Activated CD4-positive, alpha-beta T cell treated with anti-CD3 and anti-CD28 coated beads for 4 hours (primary cell): ENCODE measurements around the gene CCDC88C.

Experiments
- DNase-seq, 2 donors: peaks; one replicate each; pipeline ENCODE4 v3.0.0-alpha.2; 2020

The CCDC88C gene

DNA sequence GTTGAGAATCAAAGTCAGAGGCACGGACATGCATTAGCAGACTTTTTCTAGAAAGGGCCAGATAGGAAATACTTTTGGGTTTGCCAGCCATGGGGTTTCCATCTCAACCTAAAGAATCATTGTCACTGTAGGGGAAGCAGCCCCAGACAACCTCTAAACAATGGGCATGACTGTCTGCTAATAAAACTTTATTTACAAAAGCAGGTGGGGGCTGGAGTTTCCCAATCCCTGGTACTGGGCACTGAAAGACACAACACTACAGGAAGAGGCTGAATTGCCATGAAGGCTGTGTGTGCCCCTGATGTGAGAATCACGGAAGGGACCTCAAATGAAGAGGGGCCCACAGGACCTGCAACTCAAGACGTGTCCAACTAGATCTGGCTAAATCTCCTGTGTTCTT lies 111.1 kb downstream of the CCDC88C start:
- DNase-seq: no peak

DNA sequence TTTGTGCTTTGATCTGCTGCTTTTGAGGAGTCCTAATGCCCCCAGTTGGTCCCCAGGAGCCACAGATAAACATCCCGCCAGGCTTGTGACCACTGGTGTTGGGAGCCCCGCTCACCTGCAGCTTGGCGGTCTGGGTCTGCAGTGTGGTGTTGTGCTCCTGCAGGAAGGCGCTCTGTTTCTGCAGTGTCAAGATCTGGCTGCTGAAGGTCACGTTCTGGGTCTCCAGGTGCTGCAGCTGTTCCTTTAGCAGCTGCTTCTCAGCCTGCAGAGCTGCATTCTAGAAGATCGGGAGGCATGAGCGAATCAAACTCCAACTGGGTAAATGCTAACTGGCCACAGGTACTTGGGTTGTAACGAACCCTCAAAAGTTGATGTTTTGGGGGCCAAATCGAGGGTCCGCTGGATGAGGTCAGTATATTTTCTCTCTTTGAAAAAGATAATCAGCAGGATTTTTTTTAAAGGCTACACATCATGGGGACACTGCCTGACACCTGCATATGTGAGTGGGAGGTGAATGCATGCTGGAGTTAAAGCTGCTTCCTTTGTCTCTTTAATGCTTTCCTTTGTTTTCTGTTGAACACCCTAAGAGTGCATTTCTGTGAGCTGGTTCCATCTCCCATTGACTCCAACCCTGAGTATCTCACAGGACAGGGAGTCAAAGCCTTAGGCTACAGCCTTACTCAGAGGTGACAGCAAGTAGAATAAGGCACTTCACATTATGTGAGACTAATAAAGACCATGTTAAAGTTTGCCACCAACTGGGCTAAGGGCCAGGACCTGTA lies 111.8 kb downstream of the CCDC88C start:
- no peak for DNase-seq

DNA sequence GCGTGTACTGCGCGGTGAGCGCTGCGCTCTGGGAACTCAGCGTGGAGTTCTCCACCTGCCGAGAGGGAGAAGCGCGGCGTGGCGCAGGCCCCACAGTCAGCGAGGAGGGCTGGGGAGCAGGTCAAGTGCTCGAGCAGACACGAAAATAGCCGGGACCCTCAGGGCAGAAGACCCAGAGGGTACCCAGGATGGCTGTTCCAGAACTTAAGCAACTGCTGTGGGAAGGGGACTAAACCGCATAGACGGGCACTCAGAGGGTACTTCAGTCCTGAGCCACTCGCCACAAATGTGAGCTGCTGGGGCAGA lies 113.7 kb downstream of the CCDC88C start:
- DNase-seq: no peak

- DNase-seq: peak; percentile 24 to 31
Observed at GRCh38 chr14:91303091-91303923, 114.3 kb downstream of the CCDC88C start.

- no peak for DNase-seq
Observed at GRCh38 chr14:91302391-91302790, 115.2 kb downstream of the CCDC88C start.

DNA sequence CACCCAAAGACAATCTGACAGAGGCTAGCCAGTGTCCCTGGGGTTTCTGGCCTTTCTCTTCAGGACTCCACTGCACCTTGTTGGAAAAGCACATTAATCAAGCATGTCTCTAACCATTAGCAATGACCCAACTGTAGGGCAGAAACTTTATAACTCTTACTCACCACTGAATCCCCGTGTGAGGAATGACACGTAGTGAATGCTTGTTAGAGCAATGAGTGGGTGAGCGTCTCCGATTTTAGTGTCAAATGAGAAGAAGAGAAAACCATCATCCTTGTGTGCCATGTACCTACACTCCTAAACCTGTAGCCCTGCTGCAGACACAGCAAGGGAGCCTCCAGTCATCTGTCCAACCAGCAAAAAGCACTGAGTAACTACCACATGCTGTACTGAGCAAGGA lies 116.7 kb downstream of the CCDC88C start:
- no peak for DNase-seq

GRCh38 chr14:91300283-91300895 lies 117.2 kb downstream of the CCDC88C start:
- no peak for DNase-seq

DNA sequence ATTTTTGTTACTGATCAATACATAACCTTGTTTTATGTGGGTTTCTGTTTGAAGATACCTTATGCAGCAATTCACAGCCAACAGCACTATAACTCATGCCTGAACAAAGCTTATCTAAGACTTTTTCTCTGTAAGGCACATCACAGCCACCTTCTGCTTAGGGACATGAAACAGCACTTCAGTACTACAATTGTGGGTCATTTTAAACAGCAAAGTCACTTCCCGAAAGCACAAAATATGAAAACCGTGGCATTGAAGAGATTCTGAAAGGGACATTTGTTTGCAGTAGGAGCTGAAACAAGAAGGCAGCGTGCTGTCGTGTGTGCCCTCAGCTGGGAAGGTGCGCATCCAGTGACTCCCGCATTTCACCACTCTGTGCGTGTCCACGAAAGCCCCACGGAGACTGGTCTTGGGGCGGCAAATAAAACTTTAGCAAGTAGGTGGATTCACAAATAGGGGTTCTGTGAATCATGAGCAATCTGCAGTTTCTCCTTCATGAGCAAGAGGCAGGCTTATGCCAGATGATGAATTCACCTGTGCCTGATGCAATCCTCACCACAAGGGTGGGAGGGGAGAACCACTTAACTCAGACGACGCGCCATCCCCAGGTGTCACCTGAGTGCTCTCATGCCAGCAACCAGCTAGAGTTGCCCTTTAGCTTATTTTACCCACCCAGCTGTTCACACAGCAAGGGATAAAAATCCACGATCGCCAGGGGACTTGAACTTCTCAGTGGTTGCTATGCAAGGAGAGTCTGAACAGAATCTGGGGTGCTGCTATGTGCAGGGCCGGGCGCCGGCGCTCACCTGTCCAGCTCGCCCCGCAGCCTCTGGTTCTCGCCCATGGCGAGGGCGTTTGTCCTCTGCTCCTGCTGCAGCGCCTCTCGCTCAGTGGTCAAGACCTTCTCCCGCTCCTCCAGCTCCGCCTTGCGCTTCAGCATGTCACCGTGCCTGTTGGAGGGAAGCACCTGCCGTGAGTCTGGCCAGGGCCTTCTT lies 118.2 kb downstream of the CCDC88C start:
- no peak for DNase-seq

- no peak for DNase-seq
Observed at GRCh38 chr14:91298576-91298975, 119.0 kb downstream of the CCDC88C start.

DNA sequence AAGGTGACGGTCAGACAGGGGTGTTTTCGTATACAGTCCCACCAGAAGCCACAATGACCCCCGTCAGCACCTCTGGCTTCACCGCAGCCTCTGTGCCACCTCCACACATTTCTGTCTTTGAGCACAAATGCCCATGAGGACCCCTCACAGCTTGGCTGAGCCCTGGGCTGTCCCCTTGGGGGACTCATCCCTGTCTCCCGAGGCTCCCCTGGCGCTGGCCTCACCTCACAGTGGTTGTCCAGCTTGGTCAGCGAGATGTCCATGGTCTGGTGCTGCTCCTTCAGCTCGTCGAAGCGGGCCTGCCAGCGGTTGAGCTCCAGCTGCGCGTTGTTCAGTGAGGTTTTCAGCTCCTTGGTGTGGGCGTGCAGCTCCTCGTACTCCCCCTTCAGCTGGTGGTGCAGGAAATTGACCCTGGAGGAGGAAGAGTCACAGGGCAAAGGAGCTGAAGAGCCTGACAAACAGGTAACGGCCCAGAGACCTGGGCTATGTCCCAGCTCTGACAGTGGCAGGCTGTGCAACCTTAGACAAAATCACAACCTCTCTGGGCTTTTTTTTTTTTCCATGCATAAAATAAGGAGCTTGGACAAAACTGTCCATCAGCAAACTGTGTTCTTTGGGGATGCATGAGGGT lies 120.4 kb downstream of the CCDC88C start:
- DNase-seq: no peak

DNA sequence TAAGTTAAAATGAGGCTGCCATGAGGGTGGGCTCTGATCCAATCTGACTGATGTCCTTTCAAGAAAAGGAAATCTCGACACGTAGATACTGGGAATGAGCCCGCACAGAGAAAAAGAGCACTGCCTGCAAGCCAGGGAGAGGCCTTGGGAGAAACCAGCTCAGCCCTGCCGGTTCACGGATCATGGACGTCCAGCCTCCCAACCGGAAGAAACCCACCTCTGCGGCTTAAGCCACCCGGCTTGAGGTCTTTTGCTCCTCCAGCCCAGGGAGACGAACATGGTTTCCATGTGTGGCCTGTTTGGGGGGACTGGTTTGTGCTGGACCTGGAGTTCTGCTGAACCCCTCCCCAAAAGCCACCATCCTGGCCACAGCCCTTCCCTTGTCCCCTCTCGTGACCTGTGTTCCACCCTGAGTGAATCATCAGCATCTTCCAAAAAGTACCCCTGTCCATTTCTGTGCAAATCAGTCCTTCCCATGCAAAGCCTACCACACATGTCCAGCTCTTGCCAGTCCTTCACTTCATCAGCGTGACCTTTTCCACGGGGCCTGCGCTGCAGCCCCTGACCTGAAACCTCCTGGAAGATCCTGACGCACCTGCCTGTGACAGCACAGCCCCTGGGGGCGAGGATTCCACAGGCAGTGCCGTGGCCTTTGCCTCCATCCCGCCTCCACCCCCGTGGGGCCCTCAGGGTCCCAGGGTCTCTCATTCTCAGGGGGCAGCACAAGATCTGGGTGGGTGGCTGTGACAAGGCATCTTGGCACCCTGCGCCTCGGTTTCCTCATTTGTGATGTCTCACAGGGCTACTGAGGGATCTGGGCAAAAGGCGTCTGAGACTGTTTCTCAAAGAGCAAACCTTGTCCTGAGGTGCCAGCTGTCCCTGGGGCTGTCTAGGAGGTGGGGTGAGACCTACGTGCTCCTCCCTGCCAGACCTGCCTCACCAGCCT lies 121.5 kb downstream of the CCDC88C start:
- DNase-seq: no peak

DNA sequence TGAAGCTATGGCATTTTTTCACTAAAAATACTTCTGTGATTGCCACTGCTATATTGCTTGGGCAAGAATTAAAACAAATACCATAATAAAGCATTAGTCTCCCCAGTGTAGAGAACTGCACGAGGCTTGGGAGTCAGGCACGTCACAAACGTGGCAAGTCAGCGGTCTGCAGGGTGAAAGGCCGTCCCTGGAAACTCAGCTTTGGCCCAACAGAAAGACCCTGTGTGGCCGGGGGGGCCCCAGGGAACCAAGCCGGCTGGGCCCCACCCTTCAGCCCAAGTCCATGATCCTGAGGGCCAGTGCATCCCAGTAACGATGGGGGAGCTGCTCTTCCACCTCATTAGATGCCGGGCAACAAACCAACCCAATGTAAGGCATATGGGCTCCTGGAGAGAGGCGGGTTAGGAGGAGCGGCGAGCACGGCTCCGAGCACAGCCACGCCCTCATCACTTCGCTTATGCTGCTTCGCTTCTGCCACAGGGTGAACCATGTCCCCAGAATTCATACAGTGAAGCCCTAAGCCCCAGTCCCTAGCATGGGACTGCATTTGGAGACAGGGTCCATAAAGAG lies 122.3 kb downstream of the CCDC88C start:
- DNase-seq: no peak

GRCh38 chr14:91294153-91294552 lies 123.5 kb downstream of the CCDC88C start:
- no peak for DNase-seq

GRCh38 chr14:91293281-91293680 lies 124.3 kb downstream of the CCDC88C start:
- no peak for DNase-seq

- DNase-seq: no peak
Observed at GRCh38 chr14:91292491-91292890, 125.1 kb downstream of the CCDC88C start.

DNA sequence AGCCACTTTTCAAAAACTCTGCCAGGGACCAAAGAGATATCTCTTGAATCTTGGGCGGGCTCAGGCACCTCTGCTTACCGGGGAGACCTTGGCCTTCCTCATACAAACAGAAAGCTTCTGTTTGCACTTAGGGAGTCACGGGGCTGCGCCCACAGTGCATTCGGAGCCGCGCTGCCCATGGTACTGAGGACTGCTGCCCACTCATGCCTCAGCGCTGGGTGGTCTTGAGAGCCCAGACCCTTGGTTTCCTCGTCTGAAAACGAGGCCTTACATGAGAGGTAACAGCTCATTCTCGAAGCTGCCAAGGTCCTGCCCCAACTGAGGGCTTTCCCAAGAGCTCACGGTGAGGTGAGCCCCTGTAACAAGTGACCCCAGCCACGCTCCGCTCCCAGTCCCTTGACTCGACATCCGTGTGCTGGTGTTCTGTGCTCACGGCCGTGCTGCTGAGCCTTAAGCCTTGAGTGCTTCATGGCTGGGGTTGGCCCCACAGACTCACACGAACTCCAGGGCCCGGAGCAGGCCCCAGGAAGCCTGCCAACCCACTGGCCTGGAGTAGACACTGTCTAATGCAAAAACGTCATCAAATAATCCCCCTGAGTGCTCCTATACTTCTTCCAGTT lies 125.7 kb downstream of the CCDC88C start:
- no peak for DNase-seq

DNA sequence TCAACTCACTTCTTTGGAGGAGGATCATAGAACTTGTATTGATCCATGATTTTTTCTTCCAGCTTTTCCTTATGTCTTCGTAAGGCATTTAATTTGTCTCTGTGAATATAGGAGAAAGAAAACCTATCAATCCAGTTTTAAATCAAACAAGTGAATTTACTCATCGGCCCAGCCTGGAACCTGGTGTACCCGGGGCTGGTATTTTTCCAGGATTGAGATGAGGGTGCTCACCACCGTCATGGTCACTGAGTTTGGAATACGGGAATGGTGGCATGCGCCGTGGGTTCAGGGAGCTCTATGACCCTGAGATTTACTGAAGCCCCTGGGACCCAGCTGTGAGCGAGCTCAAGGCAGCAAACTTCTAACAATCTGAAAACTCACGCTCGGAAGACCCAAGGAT lies 126.6 kb downstream of the CCDC88C start:
- DNase-seq: no peak

GRCh38 chr14:91289464-91289863 lies 128.2 kb downstream of the CCDC88C start:
- DNase-seq: no peak

GRCh38 chr14:91288876-91289275 lies 128.7 kb downstream of the CCDC88C start:
- DNase-seq: no peak

DNA sequence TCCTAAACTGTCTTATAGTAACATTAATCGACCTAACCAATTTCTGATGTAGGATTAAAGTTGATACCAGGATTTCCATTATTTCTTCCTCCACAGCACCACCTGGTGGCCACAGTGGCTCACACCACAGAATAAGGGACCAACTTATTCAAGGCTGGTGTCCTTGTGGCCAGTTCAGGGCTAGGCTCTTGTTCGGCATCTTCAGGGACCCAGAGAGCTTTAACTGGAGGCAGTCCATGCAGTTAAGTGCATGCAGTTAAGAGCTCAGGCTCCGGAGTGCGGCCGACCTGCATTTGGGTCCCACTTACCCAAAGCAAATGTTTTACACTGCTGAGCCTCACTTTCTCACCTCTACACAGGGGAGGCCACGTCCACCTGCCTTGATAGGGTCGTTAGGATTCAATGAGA lies 131.1 kb downstream of the CCDC88C start:
- peak; percentile 74 to 88 for DNase-seq
